PC-9 (cell line): Measurements from ENCODE around the gene ZBTB4. TPM values are rescaled to one million over a fixed set of nuclear protein-coding genes. Genes with fewer than 3 reads are reported as not detected.

Experiments used
- BruUV-seq: library from RNA; stranded (reverse); fragments of 400-500 nt; replicated peaks from 2 replicates; lab custom pipeline; 2021; lab: Mats Ljungman, UMichigan
- CTCF ChIA-PET: fragments of 300-600 bp; sonication (Branson Sonifier 250); formaldehyde crosslinking; loops from one replicate; lab custom pipeline; 2022; ENCODE audit warnings: antibody characterized with exemption; lab: Charles Lee
- POLR2A ChIA-PET: fragments of 300-600 bp; sonication (Branson Sonifier 250); formaldehyde crosslinking; loops from one replicate; lab custom pipeline; 2022; ENCODE audit warnings: antibody characterized with exemption; ENCODE audit not compliant: unreplicated experiment; lab: Charles Lee
- DNase-seq, 2 experiments: peaks; one replicate each; pipeline versions ENCODE4 v3.0.0 to v3.0.0-alpha.2; 2015 to 2022; ENCODE audit warnings: mixed read lengths in 1 of 2
- H2AFZ ChIP-seq: fragments of 200-600 bp; sonication (generic); 2 replicates; pipeline ENCODE4 v1.8.1; 2017; ENCODE audit warnings: antibody characterized with exemption
- H3F3A ChIP-seq: fragments of 200-600 bp; sonication (generic); 2 replicates; pipeline ENCODE4 v1.8.1; 2017; ENCODE audit warnings: antibody characterized with exemption, mild to moderate bottlenecking, low read depth; ENCODE audit not compliant: insufficient read depth
- H3K27ac ChIP-seq: fragments of 200-600 bp; sonication (generic); 2 replicates; pipeline ENCODE4 v1.6.1; 2016; ENCODE audit warnings: mixed run types
- H3K27me3 ChIP-seq: fragments of 200-600 bp; sonication (generic); 2 replicates; pipeline ENCODE4 v1.6.1; 2016; ENCODE audit warnings: low read depth, mixed run types; ENCODE audit not compliant: insufficient read depth
- H3K36me3 ChIP-seq: fragments of 200-600 bp; sonication (generic); 2 replicates; pipeline ENCODE4 v1.6.1; 2016; ENCODE audit warnings: low read depth, mixed run types
- H3K4me1 ChIP-seq: fragments of 200-600 bp; sonication (generic); replicated peaks from 2 replicates; pipeline ENCODE4 v1.6.1; 2016; ENCODE audit warnings: mixed run types; ENCODE audit not compliant: insufficient read depth
- H3K4me2 ChIP-seq: fragments of 200-600 bp; sonication (generic); 2 replicates; pipeline ENCODE4 v1.6.1; 2017; ENCODE audit warnings: mixed run types
- H3K4me3 ChIP-seq: fragments of 200-600 bp; sonication (generic); 2 replicates; pipeline ENCODE4 v1.6.1; 2016; ENCODE audit warnings: mixed run types
- H3K79me2 ChIP-seq: fragments of 200-600 bp; sonication (generic); 2 replicates; pipeline ENCODE4 v1.6.1; 2017; ENCODE audit warnings: low read depth, mixed run types
- H3K9me2 ChIP-seq: fragments of 200-600 bp; sonication (generic); 2 replicates; pipeline ENCODE4 v1.8.1; 2017; ENCODE audit warnings: mild to moderate bottlenecking; ENCODE audit not compliant: insufficient read depth
- H3K9me3 ChIP-seq: fragments of 200-600 bp; sonication (generic); 2 replicates; pipeline ENCODE4 v1.8.1; 2016; ENCODE audit warnings: low read depth; ENCODE audit not compliant: insufficient read depth
- H4K20me1 ChIP-seq: fragments of 200-600 bp; sonication (generic); 2 replicates; pipeline ENCODE4 v1.8.1; 2017; ENCODE audit not compliant: insufficient read depth
- CTCF ChIP-seq: fragments of 200-600 bp; sonication (generic); conservative IDR thresholded peaks from 2 replicates; pipeline ENCODE4 v1.6.1; 2017; ENCODE audit warnings: mixed run types, antibody characterized with exemption, mild to moderate bottlenecking, moderate library complexity
- EZH2 ChIP-seq: fragments of 200-600 bp; sonication (generic); IDR thresholded peaks from 2 replicates; pipeline ENCODE4 v1.8.0; 2017; ENCODE audit warnings: antibody characterized with exemption, low read depth
- intact Hi-C: fragments of 100-400 bp; cut with micrococcal nuclease; formaldehyde crosslinking; loops from one replicate; pipeline ENCODE4 v1.10.0; 2022; ENCODE audit not compliant: unreplicated experiment
- total RNA-seq: library from RNA; stranded (reverse); gene quantifications from 2 replicates; pipeline ENCODE4 v1.2.3, GENCODE V29; 2021

ZBTB4 gene
- total RNA-seq, 1 experiment from 2014 or later, result 54.0 TPM

GRCh38 chr17:7417056-7417655 lies 62.3 kb downstream of the ZBTB4 start:
- POLR2A ChIA-PET, result no interaction called here
- no peak for TF ChIP-seq EZH2
- no peak for TF ChIP-seq CTCF
- no peak overlapping the region for H3K4me2 ChIP-seq
- H3K79me2 ChIP-seq, result no peaks in the 10 kb centered on the region
- no TSS peak for BruUV-seq
- no peaks in the 10 kb centered on the region for H4K20me1 ChIP-seq
- no peak overlapping the region for H2AFZ ChIP-seq
- CTCF ChIA-PET, result no interaction called here
- no peaks in the 10 kb centered on the region; the same call in 1 of the 2 replicates for H3F3A ChIP-seq
- no peak overlapping the region for H3K4me3 ChIP-seq
- intact Hi-C loops, result no loop called here
- no peak overlapping the region for H3K27ac ChIP-seq
- H3K4me1 ChIP-seq, result no peaks in the 10 kb centered on the region
- no peaks in the 10 kb centered on the region for H3K36me3 ChIP-seq
- no peaks in the 10 kb centered on the region for H3K27me3 ChIP-seq
- no peak for DNase-seq
- H3K9me3 ChIP-seq, result no peaks in the 10 kb centered on the region
- no peaks in the 10 kb centered on the region for H3K9me2 ChIP-seq

GRCh38 chr17:7416323-7416722 lies 63.1 kb downstream of the ZBTB4 start:
- no peak for DNase-seq
- Histone ChIP-seq H3F3A (no peaks in the 10 kb centered on the region; the same call in 1 of the 2 replicates), H4K20me1 (no peaks in the 10 kb centered on the region), H3K4me2 (no peak overlapping the region), H3K9me2 (no peaks in the 10 kb centered on the region), H3K4me1 (no peaks in the 10 kb centered on the region), H3K79me2 (no peaks in the 10 kb centered on the region), H3K9me3 (no peaks in the 10 kb centered on the region), H3K27ac (no peak overlapping the region), H3K27me3 (no peaks in the 10 kb centered on the region), H2AFZ (no peak overlapping the region), H3K4me3 (no peak overlapping the region), H3K36me3 (no peaks in the 10 kb centered on the region)
- ChIA-PET CTCF (no interaction called here), POLR2A (no interaction called here)
- TF ChIP-seq EZH2, result no peak
- no peak for TF ChIP-seq CTCF
- no TSS peak for BruUV-seq
- intact Hi-C loops, result no loop called here

GRCh38 chr17:7415784-7416183 lies 63.6 kb downstream of the ZBTB4 start:
- no peaks in the 10 kb centered on the region for H3K9me3 ChIP-seq
- H3K4me3 ChIP-seq, result no peak overlapping the region
- no peaks in the 10 kb centered on the region; the same call in 1 of the 2 replicates for H3F3A ChIP-seq
- H4K20me1 ChIP-seq, result no peaks in the 10 kb centered on the region
- no peaks in the 10 kb centered on the region for H3K27me3 ChIP-seq
- H3K9me2 ChIP-seq, result no peaks in the 10 kb centered on the region
- H3K79me2 ChIP-seq, result no peaks in the 10 kb centered on the region
- POLR2A ChIA-PET, result no interaction called here
- H3K4me2 ChIP-seq, result no peak overlapping the region
- intact Hi-C loops, result no loop called here
- no peak for DNase-seq
- CTCF ChIA-PET, result no interaction called here
- no peaks in the 10 kb centered on the region for H3K36me3 ChIP-seq
- H3K27ac ChIP-seq, result no peak overlapping the region
- no peaks in the 10 kb centered on the region for H3K4me1 ChIP-seq
- TF ChIP-seq CTCF, result no peak
- no peak for TF ChIP-seq EZH2
- no peak overlapping the region for H2AFZ ChIP-seq
- no TSS peak for BruUV-seq
